Forelimb muscle (tissue), 1 donor: Measurements from ENCODE around the gene MTIF2. TPM values are rescaled to one million over a fixed set of nuclear protein-coding genes. Genes with fewer than 3 reads are reported as not detected.
"Not testable (repeated sequence)": the region's sequence is repeated elsewhere in the genome, so short reads cannot be mapped to it uniquely, and the experiment has no call there.

Experiments used
- DNase-seq: peaks from one replicate; pipeline ENCODE4 v3.0.0-alpha.2; 2013; ENCODE audit warnings: low read depth
- polyA plus RNA-seq: library from polyadenylated mRNA; unstranded; fragments of 120-200 nt; gene quantifications from one replicate; pipeline ENCODE4 v1.2.1, GENCODE V29; 2013; ENCODE audit not compliant: insufficient read length

Gene MTIF2
- polyA plus RNA-seq, 1 donor = 20.1 TPM

DNA sequence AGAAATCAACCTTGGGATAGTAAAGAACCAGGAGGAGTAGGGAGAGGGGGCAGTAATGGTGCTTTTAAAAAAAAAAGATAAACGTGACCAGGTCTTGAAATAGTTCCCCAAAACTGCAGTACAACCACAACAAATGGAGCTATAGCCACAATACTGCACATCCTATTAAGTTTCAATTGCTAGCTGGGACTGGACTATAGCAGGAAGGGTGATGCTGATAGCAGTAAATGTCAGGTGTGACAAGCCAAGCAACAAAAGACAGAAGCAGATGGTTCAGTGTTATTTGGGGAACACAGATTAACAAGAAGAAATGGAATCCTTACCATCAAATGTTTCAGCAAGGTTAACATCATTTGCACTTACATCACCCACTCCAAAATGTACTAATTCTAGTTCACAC is 26.4 kb downstream of the MTIF2 start:
- no peak for DNase-seq

DNA sequence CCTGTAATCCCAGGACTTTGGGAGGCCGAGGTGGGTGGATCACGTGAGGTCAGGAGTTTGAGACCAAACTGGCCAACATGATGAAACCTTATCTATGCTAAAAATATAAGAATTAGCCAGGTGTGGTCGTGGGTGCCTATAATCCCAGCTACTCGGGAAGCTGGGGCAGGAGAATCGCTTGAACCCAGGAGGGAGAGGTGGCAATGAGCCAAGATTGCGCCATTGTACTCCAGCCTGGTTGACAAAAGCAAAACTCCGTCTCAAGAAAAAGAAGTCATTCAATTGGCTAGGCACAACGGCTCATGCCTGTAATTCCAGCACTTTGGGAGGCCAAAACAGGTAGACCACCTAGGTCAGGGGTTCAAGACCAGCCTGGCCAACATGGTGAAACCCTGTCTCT is 27.4 kb downstream of the MTIF2 start:
- not testable (repeated sequence) for DNase-seq

DNA sequence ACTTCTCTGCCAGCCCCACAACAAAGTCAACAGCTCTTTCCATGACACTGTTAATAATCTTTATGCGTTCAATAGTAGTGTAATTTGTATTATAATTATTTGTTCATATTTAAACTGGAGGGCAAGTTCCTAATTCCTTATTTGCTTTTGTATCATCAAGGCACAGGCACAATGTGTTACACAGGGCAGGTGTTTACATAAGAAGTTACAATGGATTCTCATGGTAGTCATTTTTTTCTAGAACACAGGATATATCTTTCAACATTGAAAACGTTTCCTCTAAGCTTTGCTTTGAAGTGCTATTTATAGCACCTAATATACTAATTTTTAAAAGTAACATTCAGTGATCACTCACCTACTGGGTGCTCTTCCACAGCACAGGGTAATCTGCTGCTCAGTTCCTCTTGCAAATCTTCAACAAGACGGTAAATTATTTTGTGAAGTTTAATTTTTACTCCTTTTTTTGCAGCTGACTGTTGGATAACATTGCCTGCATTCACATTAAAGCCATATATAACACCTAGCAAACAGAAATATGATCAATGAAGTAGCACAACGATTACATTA is 29.3 kb downstream of the MTIF2 start:
- no peak for DNase-seq

DNA sequence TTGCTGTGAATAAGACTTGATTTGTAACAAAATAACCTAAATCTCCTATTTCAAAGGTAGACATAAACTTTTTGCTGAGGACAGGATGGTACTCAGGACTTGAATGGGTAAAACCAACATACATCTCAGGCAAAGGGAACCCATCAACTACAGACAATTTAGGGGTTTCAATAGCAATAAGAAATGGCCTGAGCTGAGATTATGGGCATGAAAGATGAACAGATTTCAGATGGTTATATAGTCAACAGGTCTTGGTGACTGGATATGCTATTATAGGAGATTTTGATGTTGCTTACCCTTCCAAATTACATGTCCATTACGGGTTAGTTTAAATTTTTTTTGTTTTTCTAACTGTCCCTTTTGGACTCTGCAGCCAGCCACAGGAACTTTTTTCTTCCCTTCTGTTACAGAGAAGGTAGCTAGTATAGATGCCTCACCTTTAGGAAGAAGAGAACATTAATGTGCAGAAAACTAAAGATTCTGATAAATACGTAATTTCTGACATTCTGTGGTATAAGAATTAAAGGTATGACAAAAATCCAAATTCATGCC is 32.0 kb downstream of the MTIF2 start:
- no peak for DNase-seq

DNA sequence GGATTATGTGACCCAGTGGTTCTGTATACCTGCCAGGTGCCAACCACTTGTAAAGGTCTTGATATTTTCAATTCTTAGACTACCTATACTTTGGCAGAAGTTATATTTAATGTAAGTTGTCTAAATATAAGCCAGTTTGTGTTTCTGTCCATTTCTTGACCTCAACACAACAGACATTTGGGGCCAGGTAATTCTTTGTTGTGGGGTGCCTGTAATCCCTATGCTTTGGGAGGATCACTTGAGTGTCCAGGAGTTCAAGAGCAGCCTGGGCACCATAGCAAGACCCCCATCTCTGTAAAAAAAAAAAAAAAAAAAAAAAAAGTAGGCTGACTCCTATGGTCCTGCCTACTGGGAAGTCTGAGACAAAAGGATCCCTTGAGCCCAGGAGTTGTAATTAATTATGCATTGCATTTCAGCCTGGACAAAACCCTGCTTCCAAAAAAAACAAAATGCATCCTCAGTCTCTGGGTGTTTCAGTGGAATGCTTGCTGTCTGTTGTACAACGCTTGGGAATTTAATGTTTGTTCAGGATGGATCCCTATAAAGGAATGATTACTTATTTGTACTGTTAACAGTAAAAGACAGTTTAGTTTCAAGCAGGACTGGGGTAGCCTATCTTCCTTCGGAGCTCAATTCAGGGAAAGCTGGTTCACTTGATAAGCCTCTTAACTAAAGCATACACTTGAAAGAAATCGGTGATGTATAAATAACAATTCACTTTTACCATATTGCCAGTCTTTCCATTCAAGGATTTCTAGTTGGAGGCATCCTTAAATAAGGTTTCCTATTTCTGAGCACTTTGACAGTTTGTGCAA is 33.1 kb downstream of the MTIF2 start:
- DNase-seq = no peak

GRCh38 chr2:55233658-55233940 is 35.4 kb downstream of the MTIF2 start:
- DNase-seq = no peak

DNA sequence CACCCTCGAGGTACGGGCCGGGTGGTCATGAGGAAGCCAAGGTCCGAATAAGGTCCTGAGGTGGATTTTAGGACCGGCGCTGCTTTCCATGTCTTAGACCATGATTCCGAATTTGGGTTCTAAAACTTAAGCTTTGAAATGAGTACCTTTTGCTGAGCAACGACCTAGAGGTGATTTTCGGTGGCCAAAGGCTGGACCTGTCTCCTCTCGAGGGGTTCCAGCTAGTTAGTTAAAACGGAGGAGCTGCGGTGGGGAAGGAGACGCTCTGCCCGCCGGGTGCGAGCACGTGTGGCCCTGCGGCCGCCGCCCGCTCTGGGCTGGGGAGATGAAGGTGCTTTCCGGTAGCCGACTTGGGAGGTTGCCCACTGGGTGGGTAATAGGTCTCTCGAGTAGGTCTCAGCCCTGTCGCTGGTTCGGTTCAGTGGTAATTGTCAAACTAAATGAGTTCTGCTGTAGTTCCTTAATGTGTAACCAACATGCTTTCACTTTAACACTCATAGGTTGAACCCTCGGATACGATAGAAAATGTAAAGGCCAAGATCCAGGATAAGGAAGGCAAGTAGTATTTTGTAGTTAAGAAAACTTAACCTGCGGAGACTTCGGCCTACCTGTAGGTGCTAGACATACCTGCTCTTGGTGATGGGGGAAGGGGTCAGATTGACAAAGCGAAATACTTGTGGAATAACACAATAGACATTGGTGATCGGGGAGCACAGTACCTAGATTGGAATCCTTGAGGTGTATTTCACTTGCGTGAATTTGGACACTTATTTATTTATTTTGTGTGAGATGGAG is 36.0 kb downstream of the MTIF2 start:
- no peak for DNase-seq

DNA sequence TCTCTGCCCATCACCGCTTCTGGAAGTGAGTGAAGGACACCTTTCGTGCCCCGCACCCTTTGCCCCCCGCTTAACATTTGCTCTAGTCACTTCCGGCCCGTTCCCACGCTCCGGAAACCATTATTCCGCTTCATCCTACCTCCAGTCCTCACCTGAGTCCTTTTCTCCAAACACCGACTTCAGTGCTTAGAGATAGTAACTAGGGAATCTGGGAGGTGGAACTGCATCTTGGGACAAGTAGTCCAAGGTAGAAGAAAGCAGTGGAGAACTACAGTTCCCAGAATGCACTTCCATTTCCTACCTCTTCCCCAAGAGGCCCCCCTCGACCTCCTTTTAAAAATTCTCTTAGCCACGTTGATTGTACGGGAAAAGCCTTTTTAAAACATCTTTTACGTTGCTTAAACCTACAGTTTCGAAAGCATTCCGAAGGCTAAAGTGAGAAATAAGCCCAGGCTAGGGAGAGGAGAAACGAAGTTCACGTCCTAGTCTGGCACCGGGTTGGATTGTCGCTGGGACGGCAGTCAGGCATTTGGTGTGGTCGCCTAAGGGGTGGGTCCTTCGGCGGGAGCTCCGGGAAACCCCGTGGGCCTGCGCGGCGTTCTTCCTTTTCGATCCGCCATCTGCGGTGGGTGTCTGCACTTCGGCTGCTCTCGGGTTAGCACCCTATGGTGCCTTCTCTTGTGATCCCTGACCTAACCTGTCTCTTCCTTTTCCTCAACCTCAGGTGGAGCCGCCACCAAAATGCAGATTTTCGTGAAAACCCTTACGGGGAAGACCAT is 36.8 kb downstream of the MTIF2 start, which contains the start of the genes CLHC1 and RPS27A:
Gene CLHC1, minus strand, starts transcription at position 210 of the 779 bp plus-strand sequence. CDS start 9,882 bp downstream, outside the sequence.
Gene RPS27A, plus strand, starts transcription at position 605 of the 779 bp plus-strand sequence. Its CDS starts 137 bp downstream, at position 742.
- peak; percentile 98 for DNase-seq

DNA sequence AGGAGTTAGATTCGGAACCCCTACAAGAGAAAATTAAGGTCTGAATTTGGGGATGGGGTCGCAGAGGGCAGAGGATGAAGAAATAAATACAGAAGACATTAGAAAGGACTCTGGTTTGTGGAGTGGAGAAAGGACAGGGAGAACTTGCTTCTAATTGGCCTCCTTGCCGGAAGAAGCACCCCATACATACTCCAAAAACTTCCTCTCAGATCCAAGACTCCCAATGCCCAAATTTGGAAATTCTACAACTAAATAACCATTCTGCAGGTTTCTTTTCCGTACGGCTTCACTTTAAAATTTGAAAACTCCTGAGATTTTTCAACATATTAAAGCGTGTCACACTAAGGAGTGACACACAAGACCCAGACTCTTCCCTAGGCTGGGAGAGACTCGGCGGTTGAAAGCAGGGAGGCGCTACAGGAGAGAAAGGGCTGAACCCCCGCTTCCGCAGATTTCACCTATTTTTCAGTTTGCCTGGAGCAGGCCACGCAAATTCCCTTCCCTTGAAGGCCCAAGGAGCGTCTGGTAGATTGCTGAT is 37.4 kb downstream of the MTIF2 start:
- no peak for DNase-seq

DNA sequence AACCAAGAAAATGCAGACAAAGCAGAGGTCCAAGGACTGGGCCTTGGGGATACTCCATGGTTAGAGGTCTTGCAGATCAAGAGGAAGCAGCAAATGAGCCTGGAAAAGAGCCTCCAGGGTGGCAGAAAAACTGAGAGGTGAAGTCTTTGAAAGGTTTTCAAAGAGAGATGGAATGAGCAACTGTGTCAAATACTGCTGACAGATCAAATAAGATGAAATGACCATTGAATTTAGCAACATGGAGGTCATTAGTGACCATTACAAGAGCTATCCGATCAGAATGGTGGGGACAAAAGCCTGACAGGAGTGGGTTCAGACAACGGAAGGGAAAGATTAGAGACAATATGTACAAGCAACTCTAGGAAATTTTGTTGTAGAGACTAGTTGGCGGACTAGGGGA is 38.5 kb downstream of the MTIF2 start:
- DNase-seq = no peak

GRCh38 chr2:55229221-55229620 is 39.8 kb downstream of the MTIF2 start:
- DNase-seq = no peak

- DNase-seq = no peak
Observed at GRCh38 chr2:55228226-55228563, 40.8 kb downstream of the MTIF2 start.

DNA sequence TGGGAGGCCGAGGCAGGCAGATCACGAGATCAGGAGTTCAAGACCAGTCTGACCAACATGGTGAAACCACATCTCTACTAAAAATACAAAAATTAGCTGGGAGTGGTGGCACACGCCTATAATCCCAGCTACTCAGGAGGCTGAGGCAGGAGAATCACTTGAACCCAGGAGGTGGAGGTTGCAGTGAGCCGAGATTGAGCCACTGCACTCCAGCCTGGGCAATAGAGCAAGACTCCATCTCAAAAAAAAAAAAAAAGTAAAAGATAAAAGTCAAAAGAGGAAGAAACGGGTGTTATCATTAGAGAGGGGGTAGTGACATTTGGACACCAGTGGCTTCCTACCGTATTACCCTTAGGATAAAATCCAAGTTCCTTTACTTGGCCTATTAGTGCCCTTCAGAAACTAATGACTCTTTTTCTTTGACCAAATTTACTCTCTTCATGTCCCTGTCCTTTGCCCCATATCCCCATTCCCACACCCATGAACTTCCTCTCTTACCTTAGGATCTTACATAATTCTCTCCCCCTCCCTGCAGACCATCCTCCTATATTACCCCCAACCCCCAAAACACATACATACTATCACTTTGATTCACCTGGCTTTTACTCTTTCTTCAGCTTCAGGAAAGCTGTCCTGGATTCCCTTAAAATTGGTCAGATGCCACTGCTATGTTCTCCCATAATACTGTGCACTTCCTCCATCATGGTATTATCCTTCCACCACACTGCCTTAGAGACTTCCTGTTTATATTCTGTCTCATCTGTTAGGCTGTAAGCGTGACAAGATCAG is 41.4 kb downstream of the MTIF2 start:
- not testable (repeated sequence) for DNase-seq

DNA sequence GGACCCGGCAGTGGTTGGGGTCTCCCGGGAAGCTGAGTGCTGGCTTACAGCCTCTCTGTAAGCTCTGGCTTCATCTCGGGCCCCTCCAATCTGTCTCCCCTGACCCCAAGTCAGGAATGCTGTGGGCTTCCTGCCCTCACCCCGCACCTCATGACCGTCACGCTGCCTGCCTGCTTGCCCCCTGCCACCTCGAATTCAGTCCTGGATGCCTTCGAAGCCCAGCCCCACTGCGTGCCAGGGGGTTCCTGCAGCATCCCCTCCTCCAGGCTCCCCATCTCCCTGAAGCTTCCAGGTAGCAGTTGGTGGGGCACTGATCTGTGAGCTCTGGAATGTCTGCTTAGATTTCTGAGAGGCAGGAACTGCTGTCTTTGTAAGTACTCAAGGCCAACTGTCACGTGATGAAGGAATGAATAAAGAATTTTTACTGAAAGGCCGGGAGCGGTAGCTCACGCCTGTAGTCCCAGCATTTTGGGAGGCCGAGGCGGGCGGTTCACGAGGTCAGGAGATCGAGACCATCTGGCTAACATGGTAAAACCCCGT is 43.5 kb downstream of the MTIF2 start:
- no peak for DNase-seq

DNA sequence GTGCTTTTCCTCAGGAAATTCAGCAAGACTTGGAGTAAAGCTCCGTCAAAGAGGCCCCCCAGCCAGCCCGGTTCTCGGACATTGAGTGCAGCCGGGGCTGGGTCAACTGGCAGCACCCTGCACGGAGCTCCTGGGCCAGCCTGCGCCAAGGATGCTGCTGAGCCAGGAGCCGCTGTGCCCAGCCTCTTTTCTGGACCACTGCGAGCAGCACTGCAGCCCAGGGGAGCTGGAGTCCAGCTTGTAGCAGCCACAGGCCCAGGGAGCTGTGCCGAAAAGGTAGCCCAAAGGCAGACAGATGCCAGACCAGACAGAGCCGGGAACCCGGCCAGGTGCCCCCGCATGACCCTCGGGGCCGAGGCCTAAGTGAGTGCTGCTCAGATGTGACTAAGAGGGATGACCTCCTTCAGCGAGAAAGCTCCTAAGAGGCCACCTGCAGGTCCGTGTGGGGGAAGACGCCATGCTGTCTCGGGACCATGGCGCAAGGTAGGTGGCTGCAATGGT is 44.2 kb downstream of the MTIF2 start:
- DNase-seq = no peak

- no peak for DNase-seq
Observed at GRCh38 chr2:55223958-55224760, 44.9 kb downstream of the MTIF2 start.

- DNase-seq = no peak
Observed at GRCh38 chr2:55213822-55214221, 55.2 kb downstream of the MTIF2 start.

DNA sequence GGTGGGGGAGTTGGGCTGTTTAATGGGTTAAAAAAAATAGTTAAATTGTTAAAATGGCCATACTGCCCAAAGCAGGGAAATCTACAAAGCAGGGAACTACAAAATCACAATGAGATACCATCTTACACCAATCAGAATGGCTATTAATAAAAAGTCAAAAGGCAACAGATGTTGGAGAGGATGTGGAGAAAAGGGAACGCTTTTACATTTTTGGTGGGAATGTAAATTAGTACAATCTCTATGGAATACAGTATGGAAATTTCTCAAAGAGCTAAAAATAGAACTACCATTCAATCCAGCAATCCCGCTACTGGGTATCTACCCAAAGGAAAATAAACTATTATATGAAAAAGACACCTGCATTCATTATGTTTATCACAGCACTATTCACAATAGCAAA is 64.1 kb downstream of the MTIF2 start:
- DNase-seq = no peak

GRCh38 chr2:55204536-55204935 is 64.5 kb downstream of the MTIF2 start:
- DNase-seq = no peak
